ENCODE data around the gene ZBED1.

DNA sequence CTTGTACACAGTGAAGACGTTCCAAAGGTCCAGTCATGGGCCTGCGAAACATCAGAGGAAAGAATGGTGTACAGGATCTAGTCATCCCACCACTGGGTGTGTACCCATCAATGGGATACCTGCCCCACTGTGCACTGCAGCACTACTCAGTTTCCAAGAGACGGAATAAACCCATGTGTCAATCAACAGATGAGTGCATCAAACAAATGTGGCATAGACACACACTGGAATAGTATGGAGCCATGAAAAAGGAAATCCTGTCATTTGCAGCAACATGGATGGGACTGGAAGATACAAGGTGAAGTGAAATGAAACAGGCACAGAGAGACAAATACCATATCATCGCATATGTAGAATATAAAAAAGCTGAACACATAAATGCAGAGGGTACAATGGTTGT is 48.0 kb downstream of the ZBED1 start:
- TF ChIP-seq, protein P1, sequence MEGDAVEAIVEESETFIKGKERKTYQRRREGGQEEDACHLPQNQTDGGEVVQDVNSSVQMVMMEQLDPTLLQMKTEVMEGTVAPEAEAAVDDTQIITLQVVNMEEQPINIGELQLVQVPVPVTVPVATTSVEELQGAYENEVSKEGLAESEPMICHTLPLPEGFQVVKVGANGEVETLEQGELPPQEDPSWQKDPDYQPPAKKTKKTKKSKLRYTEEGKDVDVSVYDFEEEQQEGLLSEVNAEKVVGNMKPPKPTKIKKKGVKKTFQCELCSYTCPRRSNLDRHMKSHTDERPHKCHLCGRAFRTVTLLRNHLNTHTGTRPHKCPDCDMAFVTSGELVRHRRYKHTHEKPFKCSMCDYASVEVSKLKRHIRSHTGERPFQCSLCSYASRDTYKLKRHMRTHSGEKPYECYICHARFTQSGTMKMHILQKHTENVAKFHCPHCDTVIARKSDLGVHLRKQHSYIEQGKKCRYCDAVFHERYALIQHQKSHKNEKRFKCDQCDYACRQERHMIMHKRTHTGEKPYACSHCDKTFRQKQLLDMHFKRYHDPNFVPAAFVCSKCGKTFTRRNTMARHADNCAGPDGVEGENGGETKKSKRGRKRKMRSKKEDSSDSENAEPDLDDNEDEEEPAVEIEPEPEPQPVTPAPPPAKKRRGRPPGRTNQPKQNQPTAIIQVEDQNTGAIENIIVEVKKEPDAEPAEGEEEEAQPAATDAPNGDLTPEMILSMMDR (conservative IDR thresholded peaks at IDR 0.05; ENCODE audit: low read depth, low read length): no peak
- no peak for TF ChIP-seq EZH2phosphoT487 (IDR thresholded peaks at IDR 0.05; ENCODE audit: borderline replicate concordance, low read length)
- no peak for TF ChIP-seq EZH2 (IDR thresholded peaks at IDR 0.05; ENCODE audit: low read length, unreplicated experiment)
